GM12873 (cell line): Measurements from ENCODE around the gene TMTC1.
A peak's percentile ranks its signal among the peaks of the same experiment; 100 is the strongest.

Source experiments
- CTCF ChIP-seq: IDR thresholded peaks from 2 replicates; pipeline ENCODE4 v1.5.1; 2012; ENCODE audit warnings: low read depth, mild to moderate bottlenecking, moderate library complexity, low read length, control low read depth; ENCODE audit not compliant: insufficient read depth; ENCODE audit errors: missing control alignments

TMTC1 gene

GRCh38 chr12:29595071-29595755 is 188.5 kb downstream of the TMTC1 start:
- TF ChIP-seq CTCF, result no peak

GRCh38 chr12:29593001-29593400 is 190.7 kb downstream of the TMTC1 start:
- TF ChIP-seq CTCF, result no peak

DNA sequence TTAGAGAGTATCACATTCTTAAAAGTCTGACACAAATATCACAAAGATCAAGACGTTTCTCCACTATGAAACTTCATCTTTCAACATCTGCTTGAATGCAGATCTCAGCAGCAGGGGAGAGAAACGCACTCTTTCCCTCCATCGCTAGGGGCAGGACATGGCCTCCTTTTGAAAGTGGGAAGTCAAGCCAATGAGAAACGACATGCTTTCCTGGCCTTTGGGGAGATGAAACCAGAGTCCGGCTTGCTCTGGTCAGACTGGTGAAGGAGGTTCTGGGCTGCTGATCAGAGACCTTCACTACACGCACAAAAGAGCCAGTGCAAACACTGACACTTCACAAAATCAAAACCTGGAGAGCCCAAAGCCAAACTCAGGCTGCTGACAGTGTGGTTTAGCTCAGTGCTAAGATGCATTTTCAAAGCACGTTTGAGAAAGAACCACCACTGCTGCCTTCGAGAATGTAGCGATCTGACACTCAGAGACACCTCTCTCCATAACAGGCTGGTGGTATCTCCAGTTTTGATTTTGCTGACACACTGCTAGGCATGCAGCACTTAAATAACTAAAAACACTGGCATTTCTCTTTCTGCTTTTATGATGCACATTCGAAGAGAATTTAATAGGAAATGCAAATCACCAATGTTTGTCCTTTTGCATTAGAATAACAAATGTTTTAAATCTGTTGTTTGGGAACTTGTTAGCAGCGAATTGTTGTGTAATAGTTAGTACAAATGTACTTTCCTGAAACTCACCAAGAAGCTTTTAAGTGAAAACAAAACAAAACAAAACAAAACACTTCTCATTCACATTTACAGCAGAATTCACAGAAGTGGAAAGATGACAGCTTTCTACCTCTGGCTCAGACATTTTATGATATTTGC is 192.4 kb downstream of the TMTC1 start:
- TF ChIP-seq CTCF, result peak; percentile 24

DNA sequence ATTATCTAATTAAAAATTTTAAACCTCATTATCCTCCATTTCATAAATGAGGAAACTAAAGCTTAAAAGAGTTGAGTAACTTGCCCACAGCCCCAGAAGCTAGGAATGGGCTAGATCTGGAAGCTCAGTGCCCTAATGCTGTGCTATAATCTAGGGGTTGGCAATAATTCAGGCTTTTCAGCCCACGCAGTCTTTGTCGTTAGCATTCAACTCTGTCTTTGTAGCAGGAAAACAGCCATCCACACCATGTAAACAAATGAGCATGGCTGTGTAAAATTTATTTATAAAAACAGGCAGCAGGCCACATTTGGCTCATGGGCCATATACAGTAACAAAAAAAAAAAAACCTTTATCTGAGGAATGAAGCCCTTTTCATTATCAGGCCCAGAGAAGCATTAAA is 193.9 kb downstream of the TMTC1 start:
- TF ChIP-seq CTCF, result no peak

GRCh38 chr12:29589286-29589820 is 194.4 kb downstream of the TMTC1 start:
- no peak for TF ChIP-seq CTCF

DNA sequence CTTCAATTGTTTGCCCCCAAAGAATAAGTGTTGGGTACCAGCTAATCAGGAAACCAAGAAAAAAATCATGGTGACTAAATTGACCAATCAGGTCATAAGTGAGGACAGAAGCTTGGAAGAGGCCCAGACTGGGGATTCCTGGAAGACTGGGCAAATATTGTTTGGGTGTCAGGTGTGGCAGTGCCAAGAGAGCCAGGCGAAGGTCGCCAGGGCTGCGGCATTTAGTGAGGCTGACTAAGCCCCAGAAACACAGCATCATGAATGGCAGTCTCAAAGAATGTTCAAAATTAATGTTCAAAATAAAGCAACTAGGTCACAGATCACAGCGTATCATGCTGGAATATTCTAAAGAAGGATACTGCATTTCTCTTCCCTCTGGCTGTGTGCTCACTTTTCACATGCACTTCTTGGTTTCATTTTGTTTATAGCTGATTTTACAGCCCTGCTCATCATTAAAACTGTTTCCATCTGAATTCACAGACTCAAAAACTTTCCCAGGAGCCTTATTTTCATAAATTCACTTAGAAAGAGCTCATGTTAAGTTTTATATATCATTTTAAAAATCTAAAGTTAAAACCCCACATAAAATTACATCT is 201.0 kb downstream of the TMTC1 start:
- TF ChIP-seq CTCF, result no peak

- no peak for TF ChIP-seq CTCF
Measured at GRCh38 chr12:29582146-29582545, 201.6 kb downstream of the TMTC1 start.
